PC-3 (cell line): Measurements from ENCODE around the gene NACC2. TPM values are rescaled to one million over a fixed set of nuclear protein-coding genes. Genes with fewer than 3 reads are reported as not detected.

ENCODE experiments used
- ATAC-seq: fragments of 200-7000 bp; cut with Tn5 transposase; 2 replicates; pipeline ENCODE4 v1.9.1; 2020; ENCODE audit warnings: mild to moderate bottlenecking, moderate library complexity
- Bru-seq: library from RNA; stranded (reverse); fragments of 400-500 nt; gene quantifications from one replicate; lab custom pipeline; 2021; lab: Mats Ljungman, UMichigan
- BruChase-seq, 2 experiments: library from RNA; stranded (reverse); fragments of 400-500 nt; gene quantifications; one replicate each; lab custom pipeline; 2021; lab: Mats Ljungman, UMichigan
- BruUV-seq: library from RNA; stranded (reverse); fragments of 400-500 nt; replicated peaks from 2 replicates; lab custom pipeline; 2021; lab: Mats Ljungman, UMichigan
- CTCF ChIA-PET: fragments of 300-600 bp; sonication (Branson Sonifier 250); formaldehyde crosslinking; loops from one replicate; lab custom pipeline; 2022; ENCODE audit warnings: antibody characterized with exemption; lab: Charles Lee
- POLR2A ChIA-PET: fragments of 300-600 bp; sonication (Branson Sonifier 250); formaldehyde crosslinking; loops from one replicate; lab custom pipeline; 2022; ENCODE audit warnings: antibody characterized with exemption; ENCODE audit not compliant: unreplicated experiment; lab: Charles Lee
- DNase-seq: peaks from one replicate; pipeline ENCODE4 v3.0.0-alpha.2; 2015
- H2AFZ ChIP-seq: fragments of 300-600 bp; sonication (generic); 2 replicates; pipeline ENCODE4 v1.6.0; 2016; ENCODE audit warnings: antibody characterized with exemption, low read length
- H3F3A ChIP-seq: fragments of 300-600 bp; sonication (generic); one replicate; pipeline ENCODE4 v1.6.0; 2017; ENCODE audit warnings: antibody characterized with exemption, low read length, control low read depth, mild to moderate bottlenecking; ENCODE audit not compliant: unreplicated experiment
- H3K27ac ChIP-seq: fragments of 300-600 bp; sonication (generic); 2 replicates; pipeline ENCODE4 v1.5.1; 2016; ENCODE audit warnings: mild to moderate bottlenecking, low read length
- H3K27me3 ChIP-seq: fragments of 300-600 bp; sonication (generic); 2 replicates; pipeline ENCODE4 v1.6.1; 2016; ENCODE audit warnings: low read length, mixed read lengths
- H3K36me3 ChIP-seq: fragments of 300-600 bp; sonication (generic); 2 replicates; pipeline ENCODE4 v1.6.1; 2016; ENCODE audit warnings: low read depth, mixed run types, low read length, mixed read lengths
- H3K4me1 ChIP-seq: fragments of 300-600 bp; sonication (generic); 2 replicates; pipeline ENCODE4 v1.5.1; 2016; ENCODE audit warnings: low read length; ENCODE audit not compliant: insufficient read depth
- H3K4me2 ChIP-seq: fragments of 300-600 bp; sonication (generic); 2 replicates; pipeline ENCODE4 v1.6.0; 2016; ENCODE audit warnings: low read length
- H3K4me3 ChIP-seq: fragments of 300-600 bp; sonication (generic); 2 replicates; pipeline ENCODE4 v1.5.1; 2016; ENCODE audit warnings: mild to moderate bottlenecking, low read length, mixed read lengths
- H3K79me2 ChIP-seq: fragments of 300-600 bp; sonication (generic); 2 replicates; pipeline ENCODE4 v1.6.1; 2017; ENCODE audit warnings: low read length, mixed read lengths
- H3K9ac ChIP-seq: fragments of 300-600 bp; sonication (generic); 2 replicates; pipeline ENCODE4 v1.6.0; 2016; ENCODE audit warnings: mild to moderate bottlenecking, low read length
- H3K9me2 ChIP-seq: fragments of 300-600 bp; sonication (generic); replicated peaks from 2 replicates; pipeline ENCODE4 v1.6.1; 2016; ENCODE audit warnings: mixed run types, low read length, mixed read lengths
- H3K9me3 ChIP-seq: fragments of 300-600 bp; sonication (generic); 2 replicates; pipeline ENCODE4 v1.6.1; 2016; ENCODE audit warnings: low read length, mixed read lengths
- H4K20me1 ChIP-seq: fragments of 300-600 bp; sonication (generic); 2 replicates; pipeline ENCODE4 v1.6.1; 2016; ENCODE audit warnings: low read length, mixed read lengths
- EZH2 ChIP-seq: fragments of 300-600 bp; sonication (generic); IDR thresholded peaks from one replicate; pipeline ENCODE4 v1.6.1; 2017; ENCODE audit warnings: antibody characterized with exemption, mild to moderate bottlenecking, low read length; ENCODE audit not compliant: unreplicated experiment
- EZH2phosphoT487 ChIP-seq: fragments of 300-600 bp; sonication (generic); IDR thresholded peaks from 2 replicates; pipeline ENCODE4 v1.6.1; 2018; ENCODE audit warnings: mild to moderate bottlenecking, antibody characterized with exemption, low read length, borderline replicate concordance
- intact Hi-C: fragments of 100-400 bp; cut with micrococcal nuclease; formaldehyde crosslinking; loops from 2 replicates; pipeline ENCODE4 v1.9.0; 2023
- long read RNA-seq: library from polyadenylated mRNA; unstranded; transcript quantifications from one replicate; pipeline ENCODE4 v2.0.0, GENCODE V29; 2021; ENCODE audit not compliant: unreplicated experiment
- total RNA-seq: library from RNA; depleted of rRNA; stranded (reverse); fragments of >200 nt; gene quantifications from 2 replicates; pipeline ENCODE4 v1.2.3, GENCODE V29; 2014; rRNA removed
- TF ChIP-seq, protein P1 (sequence below): fragments of 300-600 bp; sonication (generic); conservative IDR thresholded peaks from 2 replicates; pipeline ENCODE4 v1.5.1; 2017; ENCODE audit warnings: antibody characterized with exemption, low read depth, mild to moderate bottlenecking, low read length

The NACC2 gene, protein sequence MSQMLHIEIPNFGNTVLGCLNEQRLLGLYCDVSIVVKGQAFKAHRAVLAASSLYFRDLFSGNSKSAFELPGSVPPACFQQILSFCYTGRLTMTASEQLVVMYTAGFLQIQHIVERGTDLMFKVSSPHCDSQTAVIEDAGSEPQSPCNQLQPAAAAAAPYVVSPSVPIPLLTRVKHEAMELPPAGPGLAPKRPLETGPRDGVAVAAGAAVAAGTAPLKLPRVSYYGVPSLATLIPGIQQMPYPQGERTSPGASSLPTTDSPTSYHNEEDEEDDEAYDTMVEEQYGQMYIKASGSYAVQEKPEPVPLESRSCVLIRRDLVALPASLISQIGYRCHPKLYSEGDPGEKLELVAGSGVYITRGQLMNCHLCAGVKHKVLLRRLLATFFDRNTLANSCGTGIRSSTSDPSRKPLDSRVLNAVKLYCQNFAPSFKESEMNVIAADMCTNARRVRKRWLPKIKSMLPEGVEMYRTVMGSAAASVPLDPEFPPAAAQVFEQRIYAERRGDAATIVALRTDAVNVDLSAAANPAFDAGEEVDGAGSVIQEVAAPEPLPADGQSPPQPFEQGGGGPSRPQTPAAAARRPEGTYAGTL
- 12.3 and 16.5 TPM in 2 replicates for total RNA-seq
- Bru-seq, nascent RNA: percentile 58 among the genes with signal in this experiment
- BruChase-seq, experiment 1, labeled RNA remaining after a 6-hour chase: percentile 74 among the genes with signal in this experiment
- BruChase-seq, experiment 2, labeled RNA remaining after a 2-hour chase: percentile 69 among the genes with signal in this experiment
- long read RNA-seq, full-length matches to known transcripts: 11 of 85 reads
- long read RNA-seq, partial matches to known transcripts: 3 of 85 reads
- long read RNA-seq, other reads (novel, unspliced or antisense): 71 of 85 reads

DNA sequence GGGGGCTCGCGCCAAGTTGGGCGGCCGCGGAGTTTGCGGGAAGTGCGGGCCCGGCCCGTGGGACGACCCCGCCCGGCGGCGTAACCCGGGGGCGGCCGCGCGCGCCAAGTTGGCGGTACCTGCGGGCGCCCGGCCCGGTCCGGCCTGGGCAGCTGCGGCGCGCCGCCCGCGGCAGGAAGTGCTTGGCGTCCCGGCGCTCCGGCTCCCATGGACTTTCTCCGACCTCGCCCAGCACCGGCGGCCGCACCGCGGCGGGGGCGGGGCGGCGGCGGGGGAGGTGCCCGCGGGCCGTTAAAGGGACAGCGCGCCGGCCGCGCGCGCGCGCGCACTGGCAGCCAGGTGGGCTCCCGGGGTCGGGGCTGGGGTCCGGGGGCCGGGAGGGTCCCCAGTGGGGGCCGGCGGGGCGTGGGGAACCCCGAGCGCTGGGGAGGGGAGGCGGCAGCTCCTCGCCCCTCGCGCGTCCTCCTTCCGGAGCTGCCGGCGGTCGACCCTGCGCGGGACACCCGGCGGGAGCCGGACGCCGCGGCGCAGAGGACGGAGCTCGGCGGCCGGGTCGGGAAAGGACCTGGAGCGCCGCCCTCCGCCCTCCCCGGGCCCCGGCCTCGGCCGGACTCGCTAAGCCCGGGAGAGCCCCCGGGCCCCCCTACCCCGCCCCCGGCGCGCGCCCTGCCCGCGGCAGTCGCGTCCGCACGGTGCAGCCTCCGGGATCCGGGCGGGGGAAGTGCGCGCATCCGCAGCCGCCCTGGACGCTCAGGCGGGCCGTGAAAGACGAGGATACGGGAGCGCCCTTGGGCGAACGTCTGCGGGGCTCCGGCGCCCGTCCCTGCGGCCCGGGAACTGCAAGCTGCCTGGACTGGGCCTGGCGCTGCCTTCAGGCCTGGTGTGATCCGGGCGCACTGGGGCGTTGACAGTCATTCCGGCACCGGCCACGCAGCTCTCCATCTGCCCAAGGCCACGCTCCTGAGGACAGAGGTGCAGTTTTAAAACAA, at the start of gene NACC2:
NACC2 (minus strand) TSS at position 220 of the 989 bp plus-strand sequence. CDS start 44,768 bp downstream, outside the sequence.
- DNase-seq (peak; percentile 65), ATAC-seq (peak; percentile 68)
- Histone ChIP-seq H3F3A (no peaks in the 10 kb centered on the region), H3K9me2 (no peaks in the 10 kb centered on the region), H3K4me1 (peaks cover 9% of the 10 kb centered on the region; the same call in 1 of the 2 replicates), H3K36me3 (no peaks in the 10 kb centered on the region), H3K27ac (no peak within 1 kb of the TSS), H3K4me3 (peak within 1 kb of the TSS; percentile 78), H3K79me2 (peaks cover 40% of the 10 kb centered on the region), H3K9me3 (no peaks in the 10 kb centered on the region), H3K4me2 (peak within 1 kb of the TSS; percentile 93), H2AFZ (peak within 1 kb of the TSS; percentile 64), H4K20me1 (no peaks in the 10 kb centered on the region), H3K9ac (peak within 1 kb of the TSS; percentile 71), H3K27me3 (no peaks in the 10 kb centered on the region)
- ChIA-PET CTCF (no interaction called here), POLR2A (no interaction called here)
- no peak for TF ChIP-seq EZH2phosphoT487
- TF ChIP-seq, protein P1, sequence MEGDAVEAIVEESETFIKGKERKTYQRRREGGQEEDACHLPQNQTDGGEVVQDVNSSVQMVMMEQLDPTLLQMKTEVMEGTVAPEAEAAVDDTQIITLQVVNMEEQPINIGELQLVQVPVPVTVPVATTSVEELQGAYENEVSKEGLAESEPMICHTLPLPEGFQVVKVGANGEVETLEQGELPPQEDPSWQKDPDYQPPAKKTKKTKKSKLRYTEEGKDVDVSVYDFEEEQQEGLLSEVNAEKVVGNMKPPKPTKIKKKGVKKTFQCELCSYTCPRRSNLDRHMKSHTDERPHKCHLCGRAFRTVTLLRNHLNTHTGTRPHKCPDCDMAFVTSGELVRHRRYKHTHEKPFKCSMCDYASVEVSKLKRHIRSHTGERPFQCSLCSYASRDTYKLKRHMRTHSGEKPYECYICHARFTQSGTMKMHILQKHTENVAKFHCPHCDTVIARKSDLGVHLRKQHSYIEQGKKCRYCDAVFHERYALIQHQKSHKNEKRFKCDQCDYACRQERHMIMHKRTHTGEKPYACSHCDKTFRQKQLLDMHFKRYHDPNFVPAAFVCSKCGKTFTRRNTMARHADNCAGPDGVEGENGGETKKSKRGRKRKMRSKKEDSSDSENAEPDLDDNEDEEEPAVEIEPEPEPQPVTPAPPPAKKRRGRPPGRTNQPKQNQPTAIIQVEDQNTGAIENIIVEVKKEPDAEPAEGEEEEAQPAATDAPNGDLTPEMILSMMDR: no peak
- TF ChIP-seq EZH2: no peak
- intact Hi-C loops: no loop called here
- BruUV-seq: no TSS peak

DNA sequence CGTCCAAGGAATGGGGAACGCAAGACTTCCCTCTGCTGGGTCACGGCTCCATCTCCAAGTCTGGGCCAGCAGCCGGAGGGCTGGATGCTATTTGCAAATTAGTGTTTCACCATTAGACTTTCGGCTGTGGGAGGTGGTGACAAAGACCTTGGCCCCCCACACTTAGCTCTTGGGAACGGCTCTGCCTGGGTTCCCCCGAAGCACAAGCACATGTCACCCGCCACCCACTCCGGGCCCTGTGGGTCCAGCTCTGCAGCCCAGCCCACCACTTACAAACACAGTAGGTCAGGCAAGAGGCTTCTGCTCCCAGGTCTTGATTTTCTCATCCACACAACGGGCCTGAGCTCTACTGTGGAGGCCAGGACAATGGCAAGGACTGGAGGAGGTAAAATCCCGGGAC, 49.4 kb upstream of the NACC2 start:
- Histone ChIP-seq H3K9me2 (no peaks in the 10 kb centered on the region), H3F3A (no peaks in the 10 kb centered on the region), H3K36me3 (no peaks in the 10 kb centered on the region), H3K9ac (no peak overlapping the region), H3K27me3 (no peaks in the 10 kb centered on the region), H3K9me3 (no peaks in the 10 kb centered on the region), H3K4me2 (no peak overlapping the region), H3K79me2 (no peaks in the 10 kb centered on the region), H3K4me1 (no peaks in the 10 kb centered on the region), H2AFZ (no peak overlapping the region), H3K4me3 (no peak overlapping the region), H4K20me1 (no peaks in the 10 kb centered on the region), H3K27ac (no peak overlapping the region)
- TF ChIP-seq EZH2 (no peak), EZH2phosphoT487 (no peak)
- TF ChIP-seq, protein P1: no peak
- ATAC-seq: no peak
- no TSS peak for BruUV-seq
- ChIA-PET CTCF (no interaction called here), POLR2A (no interaction called here)
- no peak for DNase-seq
- intact Hi-C loops: no loop called here
